Liver (tissue), 9 donors: ENCODE data around the gene NXT1. TPM values are rescaled to one million over a fixed set of nuclear protein-coding genes. Genes with fewer than 3 reads are reported as not detected.

Source experiments
- DNase-seq: peaks from one replicate; pipeline ENCODE4 v3.0.0-alpha.2; 2017; ENCODE audit warnings: low spot score
- H3K27ac ChIP-seq, 2 donors: one replicate each; pipeline ENCODE4 v1.7.0; 2013; ENCODE audit warnings: inconsistent platforms in 2 of 2, low read length in 2 of 2, control low read depth in 1 of 2, low read depth in 1 of 2, mild to moderate bottlenecking in 1 of 2
- H3K27me3 ChIP-seq, 4 donors: one replicate each; pipeline versions ENCODE4 v1.6.1 to v1.7.0; 2013; ENCODE audit warnings: low read length in 3 of 4, inconsistent platforms in 1 of 4, mild to moderate bottlenecking in 1 of 4, moderate library complexity in 1 of 4; ENCODE audit not compliant: control insufficient read depth in 4 of 4, insufficient read depth in 4 of 4
- H3K36me3 ChIP-seq, 4 donors: one replicate each; pipeline versions ENCODE4 v1.6.1 to v1.7.0; 2013; ENCODE audit warnings: low read length in 3 of 4, mild to moderate bottlenecking in 3 of 4, low read depth in 1 of 4, moderate library complexity in 1 of 4; ENCODE audit not compliant: control insufficient read depth in 4 of 4, insufficient read depth in 3 of 4
- H3K4me1 ChIP-seq, 4 donors: one replicate each; pipeline versions ENCODE4 v1.6.1 to v1.7.0; 2013; ENCODE audit warnings: low read length in 3 of 4, mild to moderate bottlenecking in 3 of 4, moderate library complexity in 1 of 4; ENCODE audit not compliant: control insufficient read depth in 4 of 4, insufficient read depth in 4 of 4
- H3K4me3 ChIP-seq, 3 donors: one replicate each; pipeline versions ENCODE4 v1.6.1 to v1.7.0; 2013; ENCODE audit warnings: low read length in 3 of 3, control low read depth in 1 of 3, low read depth in 1 of 3, mild to moderate bottlenecking in 1 of 3
- H3K9ac ChIP-seq, 2 donors: one replicate each; pipeline ENCODE4 v1.7.0; 2013; ENCODE audit warnings: low read length in 2 of 2, mild to moderate bottlenecking in 2 of 2, moderate library complexity in 2 of 2, control low read depth in 1 of 2, low read depth in 1 of 2
- H3K9me3 ChIP-seq, 4 donors: one replicate each; pipeline versions ENCODE4 v1.6.1 to v1.7.0; 2013; ENCODE audit warnings: low read length in 3 of 4; ENCODE audit not compliant: control insufficient read depth in 4 of 4
- CTCF ChIP-seq: fragments of 150-350 bp; IDR thresholded peaks from 2 replicates; pipeline ENCODE4 v1.5.1; 2017; ENCODE audit warnings: improper control_type of control experiment, low read depth, low read length; ENCODE audit not compliant: missing input control
- EGR1 ChIP-seq, 2 donors: IDR thresholded peaks; 2 replicates each; pipeline ENCODE4 v1.6.1; 2016 to 2018; ENCODE audit warnings: antibody characterized with exemption in 2 of 2, low read depth in 2 of 2
- FOXA1 ChIP-seq: IDR thresholded peaks from 2 replicates; pipeline ENCODE4 v1.6.1; 2016; ENCODE audit warnings: antibody characterized with exemption
- GABPA ChIP-seq, 2 donors: IDR thresholded peaks in 1 of 2; conservative IDR thresholded peaks in 1 of 2; 2 replicates each; pipeline ENCODE4 v1.6.1; 2016; ENCODE audit warnings: antibody characterized with exemption in 2 of 2, mild to moderate bottlenecking in 1 of 2, moderate library complexity in 1 of 2
- HNF4A ChIP-seq, 2 donors: conservative IDR thresholded peaks; 2 replicates each; pipeline ENCODE4 v1.6.1; 2016; ENCODE audit warnings: antibody characterized with exemption in 2 of 2, mild to moderate bottlenecking in 2 of 2
- HNF4G ChIP-seq: IDR thresholded peaks from 2 replicates; pipeline ENCODE4 v1.6.1; 2016; ENCODE audit warnings: antibody characterized with exemption
- JUND ChIP-seq, 2 donors: IDR thresholded peaks; 2 replicates each; pipeline ENCODE4 v1.6.1; 2016; ENCODE audit warnings: antibody characterized with exemption in 2 of 2
- MAX ChIP-seq: IDR thresholded peaks from 2 replicates; pipeline ENCODE4 v1.6.1; 2016; ENCODE audit warnings: antibody characterized with exemption
- NR2F2 ChIP-seq: IDR thresholded peaks from 2 replicates; pipeline ENCODE4 v1.6.1; 2016; ENCODE audit warnings: antibody characterized with exemption
- REST ChIP-seq: IDR thresholded peaks from 2 replicates; pipeline ENCODE4 v1.6.1; 2016; ENCODE audit warnings: antibody characterized with exemption, mild to moderate bottlenecking
- RXRA ChIP-seq, 2 donors: IDR thresholded peaks; 2 replicates each; pipeline ENCODE4 v1.6.1; 2017 to 2018; ENCODE audit warnings: antibody characterized with exemption in 2 of 2, mild to moderate bottlenecking in 1 of 2
- SP1 ChIP-seq: IDR thresholded peaks from 2 replicates; pipeline ENCODE4 v1.6.1; 2018; ENCODE audit warnings: antibody characterized with exemption, mild to moderate bottlenecking
- TAF1 ChIP-seq: conservative IDR thresholded peaks from 2 replicates; pipeline ENCODE4 v1.6.1; 2016; ENCODE audit warnings: antibody characterized with exemption, mild to moderate bottlenecking
- YY1 ChIP-seq: IDR thresholded peaks from 2 replicates; pipeline ENCODE4 v1.6.1; 2016; ENCODE audit warnings: antibody characterized with exemption, mild to moderate bottlenecking
- ZBTB33 ChIP-seq: IDR thresholded peaks from 2 replicates; pipeline ENCODE4 v1.6.1; 2016; ENCODE audit warnings: antibody characterized with exemption
- WGBS: extraction: QIAGEN DNeasy Blood & Tissue Kit; methylation state at CpG from one replicate; pipeline ENCODE4 v1.1.7; 2013; 5-methylcytosine and 5-hydroxymethylcytosine counted together
- polyA plus RNA-seq, 2 donors: library from polyadenylated mRNA; stranded (reverse) in 1 of 2; unstranded in 1 of 2; fragments of 200-250 nt in 1 of 2; fragments of >200 nt in 1 of 2; fragmentation: Nextera tagmentation in 1 of 2; extraction: Ambion mirVana in 1 of 2; gene quantifications; one replicate each; pipeline versions ENCODE4 v1.2.1 to v1.2.3, GENCODE V29; 2013 to 2015
- total RNA-seq, 2 donors: library from RNA; depleted of rRNA; stranded (reverse); fragments of >200 nt; gene quantifications; one replicate each; pipeline ENCODE4 v1.2.3, GENCODE V29; 2014
- donor health status: healthy.
- donor health status: healthy.
- donor health status: healthy.
- donor health status: healthy.
- donor health status: healthy.

NXT1 gene
- total and polyA plus RNA-seq, 4 donors = 5.7 to 9.6 (median 8.8) TPM

GRCh38 chr20:23325107-23325506 lies 25.5 kb upstream of the NXT1 start (continued):
- TF ChIP-seq REST (no peak), HNF4A (conservative IDR thresholded peaks at IDR 0.05) (no peak), YY1 (no peak)

- Histone ChIP-seq H3K27me3 (no peaks in the 10 kb centered on the region), H3K4me1 (no peaks in the 10 kb centered on the region), H3K36me3 (no peaks in the 10 kb centered on the region), H3K9me3 (no peaks in the 10 kb centered on the region), H3K27ac (no peak overlapping the region), H3K4me3 (no peak overlapping the region), H3K9ac (no peak overlapping the region)
- TF ChIP-seq FOXA1 (no peak), HNF4G (no peak), MAX (no peak), EGR1 (IDR thresholded peaks at IDR 0.05; ENCODE audit: low read depth in 2 of 2) (no peak)
- no peak for DNase-seq
- WGBS = 86% methylated on average over 8 of the region's 8 CpGs
Measured at GRCh38 chr20:23326774-23327173, 23.8 kb upstream of the NXT1 start.

- Histone ChIP-seq H3K9ac (no peak overlapping the region), H3K4me1 (no peaks in the 10 kb centered on the region), H3K27ac (no peak overlapping the region), H3K36me3 (no peaks in the 10 kb centered on the region), H3K27me3 (no peaks in the 10 kb centered on the region), H3K9me3 (no peaks in the 10 kb centered on the region), H3K4me3 (no peak overlapping the region)
- DNase-seq = no peak
- WGBS = 90% methylated on average over 15 of the region's 15 CpGs
- TF ChIP-seq SP1 (no peak), ZBTB33 (no peak), TAF1 (no peak), CTCF (no peak), RXRA (IDR thresholded peaks at IDR 0.05) (no peak), JUND (IDR thresholded peaks at IDR 0.05) (no peak), GABPA (IDR thresholded peaks at IDR 0.05 in 1 of 2, conservative IDR thresholded peaks at IDR 0.05 in 1 of 2) (no peak), NR2F2 (no peak), REST (no peak), YY1 (no peak), EGR1 (IDR thresholded peaks at IDR 0.05; ENCODE audit: low read depth in 2 of 2) (no peak), HNF4G (no peak), FOXA1 (no peak)
Measured at GRCh38 chr20:23327617-23328333, 22.8 kb upstream of the NXT1 start.
